Activated CD4-positive, alpha-beta T cell treated with anti-CD3 and anti-CD28 coated beads for 36 hours (primary cell): ENCODE data around the gene FOXC2. TPM values are rescaled to one million over a fixed set of nuclear protein-coding genes. Genes with fewer than 3 reads are reported as not detected.
A peak's percentile ranks its signal among the peaks of the same experiment; 100 is the strongest.

Experiments
- ATAC-seq: fragments of 200-7000 bp; cut with Tn5 transposase; one replicate; pipeline ENCODE4 v1.10.0; 2021; ENCODE audit warnings: mild to moderate bottlenecking, moderate library complexity
- CTCF ChIA-PET: fragments of 350-600 bp; sonication (Branson Sonifier 250); formaldehyde crosslinking; loops from one replicate; lab custom pipeline; 2021; ENCODE audit warnings: antibody characterized with exemption; lab: Charles Lee
- POLR2A ChIA-PET: fragments of 350-600 bp; sonication (Branson Sonifier 250); formaldehyde crosslinking; loops from one replicate; lab custom pipeline; 2021; ENCODE audit warnings: antibody characterized with exemption, inconsistent platforms; lab: Charles Lee
- DNase-seq: peaks from one replicate; pipeline ENCODE4 v3.0.0-alpha.2; 2020
- H3K27ac Mint-ChIP-seq: one replicate; pipeline ENCODE4 v1.8.0; 2021; ENCODE audit warnings: mixed read lengths
- H3K27me3 Mint-ChIP-seq: one replicate; pipeline ENCODE4 v1.8.0; 2021; ENCODE audit warnings: mixed read lengths
- H3K36me3 Mint-ChIP-seq: one replicate; pipeline ENCODE4 v1.8.0; 2021; ENCODE audit warnings: low read depth, mixed read lengths
- H3K4me1 Mint-ChIP-seq: one replicate; pipeline ENCODE4 v1.8.0; 2021; ENCODE audit warnings: mixed read lengths
- H3K4me3 Mint-ChIP-seq: one replicate; pipeline ENCODE4 v1.8.0; 2021; ENCODE audit warnings: mild to moderate bottlenecking, moderate library complexity, mixed read lengths
- H3K9me3 Mint-ChIP-seq: one replicate; pipeline ENCODE4 v1.8.0; 2021; ENCODE audit warnings: low read depth, mixed read lengths
- intact Hi-C, 2 experiments: fragments of 100-400 bp; cut with DNase I in 1 of 2; cut with micrococcal nuclease in 1 of 2; formaldehyde crosslinking; loops; one replicate each; pipeline versions ENCODE4 v1.14.2 to v1.15.1; 2022 to 2024; cut with DNase I, micrococcal nuclease
- total RNA-seq, 2 experiments: library from RNA; stranded (reverse); gene quantifications; one replicate each; pipeline ENCODE4 v1.2.3, GENCODE V29; 2021

FOXC2 gene
- total RNA-seq, 2 experiments from 2014 or later: not detected

GRCh38 chr16:86558355-86559193 is 8.1 kb upstream of the FOXC2 start:
- no peak for ATAC-seq
- Mint-ChIP-seq H3K27ac (no peak overlapping the region), H3K4me1 (peaks cover 8% of the 10 kb centered on the region), H3K27me3 (peaks cover 22% of the 10 kb centered on the region), H3K36me3 (peaks cover 9% of the 10 kb centered on the region), H3K9me3 (no peaks in the 10 kb centered on the region), H3K4me3 (no peak overlapping the region)
- DNase-seq: no peak
- ChIA-PET CTCF (interaction anchor here (0.8 kb wide), 1 partner anchor 504 kb away, joined by 4 read pairs; no protein-coding TSS in a partner anchor), POLR2A (no interaction called here)
- intact Hi-C loops: loop anchor here in 1 of 2 experiments (10.0 kb wide), 3 partner anchors 674 to 1534 kb away; partner anchors contain the start of genes GINS2 and KIAA0513

GRCh38 chr16:86559802-86560305 is 6.8 kb upstream of the FOXC2 start:
- H3K4me1 Mint-ChIP-seq: peaks cover 10% of the 10 kb centered on the region
- ATAC-seq (no peak), DNase-seq (no peak)
- H3K9me3 Mint-ChIP-seq: no peaks in the 10 kb centered on the region
- H3K4me3 Mint-ChIP-seq: no peak overlapping the region
- ChIA-PET POLR2A (no interaction called here), CTCF (no interaction called here)
- intact Hi-C loops: loop anchor here (5.0 to 10.0 kb wide), 7 partner anchors 517 to 1535 kb away; partner anchors contain the start of genes GINS2 (in 1 of the 2) and KIAA0513 (in 1 of the 2)
- no peak overlapping the region for H3K27ac Mint-ChIP-seq
- H3K36me3 Mint-ChIP-seq: peaks cover 2% of the 10 kb centered on the region
- peaks cover 34% of the 10 kb centered on the region for H3K27me3 Mint-ChIP-seq

DNA sequence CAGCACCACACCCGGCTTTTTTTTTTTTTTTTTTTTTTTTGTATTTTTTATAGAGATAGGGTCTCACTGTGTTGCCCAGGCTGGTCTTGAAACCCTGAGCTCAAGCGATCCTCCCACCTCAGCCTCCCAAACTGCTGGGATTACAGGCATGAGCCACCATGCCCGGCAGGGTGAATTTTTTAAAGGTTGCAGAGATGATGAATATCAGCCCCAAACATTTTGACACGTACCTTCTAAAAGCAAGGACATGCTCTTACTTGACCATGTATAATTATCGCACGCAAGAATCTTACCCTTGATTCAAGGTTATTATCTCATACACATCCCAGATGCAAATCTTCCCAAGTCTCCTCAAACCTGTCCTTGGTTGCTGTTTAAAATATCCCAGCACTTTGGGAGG is 4.3 kb upstream of the FOXC2 start:
- no peak for DNase-seq

GRCh38 chr16:86563469-86564345 is 2.9 kb upstream of the FOXC2 start:
- Mint-ChIP-seq H3K4me1 (peaks cover 16% of the 10 kb centered on the region), H3K27me3 (peaks cover 49% of the 10 kb centered on the region), H3K27ac (no peak overlapping the region), H3K9me3 (no peaks in the 10 kb centered on the region), H3K4me3 (no peak overlapping the region), H3K36me3 (no peaks in the 10 kb centered on the region)
- ChIA-PET CTCF (interaction anchor here (0.6 to 3.3 kb wide), 23 partner anchors 8 to 733 kb away, joined by 3 to 14 read pairs (median 3); partner anchors contain the start of gene FOXL1), POLR2A (interaction anchor here (0.9 kb wide), 1 partner anchor 499 kb away, joined by 3 read pairs; no protein-coding TSS in a partner anchor)
- peak; percentile 94 for DNase-seq
- ATAC-seq: peak; percentile 88
- intact Hi-C loops: loop anchor here (1.0 to 10.0 kb wide), 11 partner anchors 13 to 1071 kb away; no protein-coding TSS in a partner anchor

More for the DNA sequence above, 4.3 kb upstream of the FOXC2 start:
- ChIA-PET CTCF (interaction anchor here (0.7 to 1.0 kb wide), 2 partner anchors 627 to 734 kb away, joined by 3 read pairs; no protein-coding TSS in a partner anchor), POLR2A (no interaction called here)
- no peaks in the 10 kb centered on the region for H3K9me3 Mint-ChIP-seq
- H3K27ac Mint-ChIP-seq: no peak overlapping the region
- no peaks in the 10 kb centered on the region for H3K36me3 Mint-ChIP-seq
- H3K27me3 Mint-ChIP-seq: peaks cover 48% of the 10 kb centered on the region
- peaks cover 16% of the 10 kb centered on the region for H3K4me1 Mint-ChIP-seq
- H3K4me3 Mint-ChIP-seq: no peak overlapping the region
- ATAC-seq: no peak
- intact Hi-C loops: loop anchor here (5.0 to 10.0 kb wide), 4 partner anchors 515 to 735 kb away; no protein-coding TSS in a partner anchor

GRCh38 chr16:86565181-86565631 is 1.4 kb upstream of the FOXC2 start:
- ChIA-PET CTCF (interaction anchor here (0.6 to 3.3 kb wide), 18 partner anchors 9 to 516 kb away, joined by 3 to 14 read pairs (median 3); partner anchors contain the start of gene FOXL1), POLR2A (no interaction called here)
- Mint-ChIP-seq H3K27ac (no peak overlapping the region), H3K27me3 (peaks cover 57% of the 10 kb centered on the region), H3K36me3 (no peaks in the 10 kb centered on the region), H3K9me3 (no peaks in the 10 kb centered on the region), H3K4me3 (no peak overlapping the region), H3K4me1 (peaks cover 16% of the 10 kb centered on the region)
- DNase-seq: no peak
- no peak for ATAC-seq
- intact Hi-C loops: loop anchor here (2.0 to 10.0 kb wide), 4 partner anchors 58 to 1070 kb away; no protein-coding TSS in a partner anchor

DNA sequence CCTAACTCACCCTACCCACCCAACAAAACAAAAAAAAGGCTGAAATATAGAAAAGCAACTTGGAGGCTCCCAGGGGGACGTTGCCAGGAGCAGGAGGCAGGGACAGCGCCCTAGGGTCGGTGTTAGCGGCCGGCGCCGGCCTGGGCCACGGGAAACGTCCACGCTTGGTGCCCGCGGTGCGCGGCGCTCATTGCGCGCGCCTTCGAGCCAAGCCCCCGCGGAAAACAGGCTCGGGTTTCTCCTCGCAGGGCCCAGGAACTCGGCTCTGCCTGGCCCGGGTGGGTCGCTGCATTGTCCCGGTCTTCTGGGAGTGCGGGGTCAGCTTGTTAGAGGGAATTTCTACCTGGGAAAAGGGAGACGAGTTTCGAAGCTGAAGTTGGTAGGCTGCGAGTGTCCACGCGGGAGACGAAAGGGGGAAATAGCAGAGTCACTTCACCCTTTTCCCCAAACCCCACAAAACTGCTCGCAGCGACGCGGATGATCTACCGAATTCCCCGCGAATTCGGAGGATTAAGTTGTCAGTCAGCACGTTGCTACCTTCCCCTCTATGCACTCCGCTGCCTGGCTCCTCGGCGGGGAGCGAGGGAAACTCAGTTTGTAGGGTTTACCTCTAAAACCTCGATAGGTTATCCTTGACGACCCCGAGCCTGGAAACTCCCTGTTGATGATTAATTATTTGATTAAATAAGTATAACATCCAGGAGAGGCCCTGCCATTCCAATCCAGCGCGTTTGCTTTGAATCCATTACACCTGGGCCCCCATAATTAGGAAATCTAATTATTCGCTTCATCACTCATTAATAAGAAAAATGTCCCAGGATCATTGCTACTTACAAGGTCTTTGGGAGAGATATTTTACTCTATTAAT is 751 bp upstream of the FOXC2 start:
- Mint-ChIP-seq H3K27me3 (peaks cover 60% of the 10 kb centered on the region), H3K36me3 (no peaks in the 10 kb centered on the region), H3K4me3 (no peak overlapping the region), H3K27ac (no peak overlapping the region), H3K9me3 (no peaks in the 10 kb centered on the region), H3K4me1 (peaks cover 16% of the 10 kb centered on the region)
- POLR2A ChIA-PET: no interaction called here
- ATAC-seq (no peak), DNase-seq (no peak)
- CTCF ChIA-PET: interaction anchor here (0.7 to 3.3 kb wide), 3 partner anchors 13 to 497 kb away, joined by 3 to 14 read pairs (median 11); partner anchors contain the start of gene FOXL1
- intact Hi-C loops: loop anchor here (2.0 to 10.0 kb wide), 5 partner anchors 57 to 1069 kb away; no protein-coding TSS in a partner anchor

DNA sequence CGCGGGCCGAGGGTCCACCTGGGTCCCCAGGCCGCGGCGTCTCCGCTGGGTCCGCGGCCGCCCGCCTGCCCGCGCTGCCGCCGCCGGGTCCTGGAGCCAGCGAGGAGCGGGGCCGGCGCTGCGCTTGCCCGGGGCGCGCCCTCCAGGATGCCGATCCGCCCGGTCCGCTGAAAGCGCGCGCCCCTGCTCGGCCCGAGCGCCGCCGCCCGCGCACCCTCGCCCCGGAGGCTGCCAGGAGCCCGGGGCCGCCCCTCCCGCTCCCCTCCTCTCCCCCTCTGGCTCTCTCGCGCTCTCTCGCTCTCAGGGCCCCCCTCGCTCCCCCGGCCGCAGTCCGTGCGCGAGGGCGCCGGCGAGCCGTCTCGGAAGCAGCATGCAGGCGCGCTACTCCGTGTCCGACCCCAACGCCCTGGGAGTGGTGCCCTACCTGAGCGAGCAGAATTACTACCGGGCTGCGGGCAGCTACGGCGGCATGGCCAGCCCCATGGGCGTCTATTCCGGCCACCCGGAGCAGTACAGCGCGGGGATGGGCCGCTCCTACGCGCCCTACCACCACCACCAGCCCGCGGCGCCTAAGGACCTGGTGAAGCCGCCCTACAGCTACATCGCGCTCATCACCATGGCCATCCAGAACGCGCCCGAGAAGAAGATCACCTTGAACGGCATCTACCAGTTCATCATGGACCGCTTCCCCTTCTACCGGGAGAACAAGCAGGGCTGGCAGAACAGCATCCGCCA is 504 bp downstream of the FOXC2 start:
- ATAC-seq (no peak), DNase-seq (peak; percentile 31)
- Mint-ChIP-seq H3K4me1 (peaks cover 16% of the 10 kb centered on the region), H3K27me3 (peaks cover 60% of the 10 kb centered on the region), H3K27ac (no peak overlapping the region), H3K36me3 (no peaks in the 10 kb centered on the region), H3K9me3 (no peaks in the 10 kb centered on the region), H3K4me3 (no peak overlapping the region)
- ChIA-PET CTCF (no interaction called here), POLR2A (no interaction called here)
- intact Hi-C loops: loop anchor here (1.0 to 10.0 kb wide), 4 partner anchors 58 to 638 kb away; no protein-coding TSS in a partner anchor

DNA sequence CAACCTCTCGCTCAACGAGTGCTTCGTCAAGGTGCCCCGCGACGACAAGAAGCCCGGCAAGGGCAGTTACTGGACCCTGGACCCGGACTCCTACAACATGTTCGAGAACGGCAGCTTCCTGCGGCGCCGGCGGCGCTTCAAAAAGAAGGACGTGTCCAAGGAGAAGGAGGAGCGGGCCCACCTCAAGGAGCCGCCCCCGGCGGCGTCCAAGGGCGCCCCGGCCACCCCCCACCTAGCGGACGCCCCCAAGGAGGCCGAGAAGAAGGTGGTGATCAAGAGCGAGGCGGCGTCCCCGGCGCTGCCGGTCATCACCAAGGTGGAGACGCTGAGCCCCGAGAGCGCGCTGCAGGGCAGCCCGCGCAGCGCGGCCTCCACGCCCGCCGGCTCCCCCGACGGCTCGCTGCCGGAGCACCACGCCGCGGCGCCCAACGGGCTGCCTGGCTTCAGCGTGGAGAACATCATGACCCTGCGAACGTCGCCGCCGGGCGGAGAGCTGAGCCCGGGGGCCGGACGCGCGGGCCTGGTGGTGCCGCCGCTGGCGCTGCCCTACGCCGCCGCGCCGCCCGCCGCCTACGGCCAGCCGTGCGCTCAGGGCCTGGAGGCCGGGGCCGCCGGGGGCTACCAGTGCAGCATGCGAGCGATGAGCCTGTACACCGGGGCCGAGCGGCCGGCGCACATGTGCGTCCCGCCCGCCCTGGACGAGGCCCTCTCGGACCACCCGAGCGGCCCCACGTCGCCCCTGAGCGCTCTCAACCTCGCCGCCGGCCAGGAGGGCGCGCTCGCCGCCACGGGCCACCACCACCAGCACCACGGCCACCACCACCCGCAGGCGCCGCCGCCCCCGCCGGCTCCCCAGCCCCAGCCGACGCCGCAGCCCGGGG is 1.3 kb downstream of the FOXC2 start:
- intact Hi-C loops: loop anchor here (1.0 to 10.0 kb wide), 4 partner anchors 59 to 637 kb away; no protein-coding TSS in a partner anchor

More for the DNA sequence above, 1.3 kb downstream of the FOXC2 start:
- H3K27me3 Mint-ChIP-seq: peaks cover 57% of the 10 kb centered on the region
- H3K4me3 Mint-ChIP-seq: no peak overlapping the region
- ATAC-seq (no peak), DNase-seq (no peak)
- H3K36me3 Mint-ChIP-seq: no peaks in the 10 kb centered on the region
- H3K9me3 Mint-ChIP-seq: no peaks in the 10 kb centered on the region
- H3K4me1 Mint-ChIP-seq: peaks cover 16% of the 10 kb centered on the region
- no peak overlapping the region for H3K27ac Mint-ChIP-seq
- CTCF ChIA-PET: no interaction called here
- POLR2A ChIA-PET: no interaction called here
